ENCODE results near the gene RETREG1.

The RETREG1 gene

GRCh38 chr5:16521521-16522483, 95.0 kb downstream of the RETREG1 start:
- DNase-seq = peak; percentile 54

GRCh38 chr5:16520841-16521240, 96.0 kb downstream of the RETREG1 start:
- no peak for DNase-seq

- no peak for DNase-seq
Measured at GRCh38 chr5:16519435-16519834, 97.4 kb downstream of the RETREG1 start.

- no peak for DNase-seq
Measured at GRCh38 chr5:16518606-16519005, 98.2 kb downstream of the RETREG1 start.

GRCh38 chr5:16515532-16515931, 101.3 kb downstream of the RETREG1 start:
- DNase-seq = no peak

GRCh38 chr5:16510098-16510497, 106.7 kb downstream of the RETREG1 start:
- no peak for DNase-seq

GRCh38 chr5:16508730-16509531, 107.9 kb downstream of the RETREG1 start:
- no peak for DNase-seq

GRCh38 chr5:16507716-16508115, 109.1 kb downstream of the RETREG1 start:
- no peak for DNase-seq

- no peak for DNase-seq
Measured at GRCh38 chr5:16505904-16506303, 110.9 kb downstream of the RETREG1 start.

GRCh38 chr5:16505140-16505891, 111.5 kb downstream of the RETREG1 start:
- DNase-seq = no peak

- DNase-seq = no peak
Measured at GRCh38 chr5:16504571-16504970, 112.2 kb downstream of the RETREG1 start.

GRCh38 chr5:16502866-16503265, 113.9 kb downstream of the RETREG1 start:
- DNase-seq = no peak

GRCh38 chr5:16500024-16500423, 116.8 kb downstream of the RETREG1 start:
- DNase-seq = no peak

GRCh38 chr5:16497546-16497945, 119.3 kb downstream of the RETREG1 start:
- DNase-seq = no peak

GRCh38 chr5:16493261-16493660, 123.5 kb downstream of the RETREG1 start:
- no peak for DNase-seq

- no peak for DNase-seq
Measured at GRCh38 chr5:16492398-16493140, 124.2 kb downstream of the RETREG1 start.

- DNase-seq = no peak
Measured at GRCh38 chr5:16490911-16491310, 125.9 kb downstream of the RETREG1 start.

- DNase-seq = peak; percentile 56
Measured at GRCh38 chr5:16489322-16489791, 127.4 kb downstream of the RETREG1 start.

GRCh38 chr5:16487456-16487855, 129.3 kb downstream of the RETREG1 start:
- no peak for DNase-seq

- no peak for DNase-seq
Measured at GRCh38 chr5:16486711-16487111, 130.1 kb downstream of the RETREG1 start.

GRCh38 chr5:16485656-16486055, 131.1 kb downstream of the RETREG1 start:
- DNase-seq = no peak

GRCh38 chr5:16484081-16484480, 132.7 kb downstream of the RETREG1 start:
- DNase-seq = no peak

All from OCI-M1 (cell line).